GM20000 (cell line): ENCODE measurements around the gene ZNF555.

ENCODE experiments used
- DNase-seq: peaks from one replicate; pipeline ENCODE4 v3.0.0; 2012; ENCODE audit warnings: low spot score
- CTCF ChIP-seq: IDR thresholded peaks from 2 replicates; pipeline ENCODE4 v1.5.1; 2012; ENCODE audit warnings: mild to moderate bottlenecking, control low read depth; ENCODE audit errors: extremely low read depth, missing control alignments

The ZNF555 gene

GRCh38 chr19:2804156-2805004 lies 36.9 kb upstream of the ZNF555 start:
- no peak for TF ChIP-seq CTCF
- DNase-seq: peak; percentile 19

GRCh38 chr19:2805261-2805900 lies 35.9 kb upstream of the ZNF555 start:
- DNase-seq: no peak
- no peak for TF ChIP-seq CTCF

- no peak for TF ChIP-seq CTCF
These were observed 35.2 kb upstream of the ZNF555 start for GRCh38 chr19:2805991-2806649.

GRCh38 chr19:2806736-2807378 lies 34.4 kb upstream of the ZNF555 start:
- TF ChIP-seq CTCF: no peak
- no peak for DNase-seq

More at GRCh38 chr19:2805991-2806649, 35.2 kb upstream of the ZNF555 start:
- DNase-seq: no peak

GRCh38 chr19:2807379-2808128 lies 33.7 kb upstream of the ZNF555 start:
- DNase-seq: peak; percentile 21
- no peak for TF ChIP-seq CTCF

- DNase-seq: peak; percentile 34
- no peak for TF ChIP-seq CTCF
These were observed 32.9 kb upstream of the ZNF555 start for GRCh38 chr19:2808129-2808941.
